Epithelial cell of prostate (primary cell): ENCODE measurements around the gene AMPD3.
A peak's percentile ranks its signal among the peaks of the same experiment; 100 is the strongest.

ENCODE experiments used
- DNase-seq: peaks from one replicate; pipeline ENCODE4 v3.0.0-alpha.2; 2011; ENCODE audit warnings: low read depth, low spot score
- H3K27ac ChIP-seq: fragments of 450-650 bp; 2 replicates; pipeline ENCODE4 v1.5.1; 2017; ENCODE audit warnings: mild to moderate bottlenecking

Gene AMPD3

GRCh38 chr11:10526974-10527918 is 72.2 kb downstream of the AMPD3 start:
- DNase-seq: peak; percentile 54
- H3K27ac ChIP-seq: peak overlapping the region; percentile 74

DNA sequence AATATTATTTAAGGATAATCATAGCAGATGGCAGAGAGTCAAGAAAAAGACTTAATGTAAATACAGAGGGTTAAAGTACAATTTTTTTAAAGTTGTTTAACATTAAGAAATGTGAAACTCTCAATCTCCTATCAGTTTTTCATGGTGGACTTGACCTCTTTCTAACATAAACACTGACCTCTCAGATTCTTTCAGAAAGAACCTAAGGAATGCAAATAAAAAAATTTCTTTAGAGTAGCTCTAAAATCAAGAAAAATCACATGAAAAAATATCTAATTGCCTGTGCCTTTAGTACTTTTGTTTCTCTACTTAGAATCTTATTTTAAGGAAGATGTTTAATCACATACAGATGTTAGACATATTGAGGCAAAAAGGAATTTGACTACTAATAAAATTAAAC is 73.1 kb downstream of the AMPD3 start:
- H3K27ac ChIP-seq: peak overlapping the region; percentile 74
- DNase-seq: no peak

DNA sequence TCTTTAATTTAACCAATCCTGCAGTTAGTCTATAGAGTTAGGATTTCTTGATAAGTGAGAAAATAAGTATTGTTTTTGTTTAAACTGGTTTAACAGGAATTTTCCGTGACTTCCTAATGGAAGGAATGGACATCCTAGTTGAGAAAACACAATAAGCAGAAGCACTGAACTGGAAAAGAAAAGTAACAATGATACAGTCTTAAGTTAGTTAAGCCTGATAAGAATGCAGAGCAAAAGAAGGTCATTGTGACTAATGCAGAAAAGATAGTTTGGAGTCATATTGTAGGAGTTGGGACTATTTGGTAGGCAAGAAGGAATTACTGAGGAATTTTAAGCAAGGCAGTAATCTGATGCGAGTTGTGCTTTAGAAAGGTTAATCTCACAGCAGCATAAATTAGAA is 74.2 kb downstream of the AMPD3 start:
- DNase-seq: no peak
- no peak overlapping the region for H3K27ac ChIP-seq

DNA sequence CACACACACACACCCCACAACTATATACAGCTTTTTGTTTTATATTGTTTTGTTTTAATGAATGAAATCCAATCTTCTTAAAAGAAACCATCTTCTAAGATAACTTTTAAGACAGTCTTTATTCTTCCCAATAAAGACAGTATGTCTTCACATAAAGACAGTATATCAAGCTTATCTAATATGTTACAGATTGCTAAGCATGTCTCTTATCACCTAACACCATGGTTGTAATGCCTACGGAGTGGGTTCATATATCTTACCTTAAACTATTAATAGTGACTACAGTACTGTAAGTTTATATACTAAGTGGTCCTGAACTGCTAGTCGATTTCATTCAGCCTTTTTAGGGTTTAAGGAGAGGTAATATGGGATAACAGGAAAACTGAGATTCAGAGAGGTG is 77.5 kb downstream of the AMPD3 start:
- DNase-seq: no peak
- no peak overlapping the region for H3K27ac ChIP-seq

DNA sequence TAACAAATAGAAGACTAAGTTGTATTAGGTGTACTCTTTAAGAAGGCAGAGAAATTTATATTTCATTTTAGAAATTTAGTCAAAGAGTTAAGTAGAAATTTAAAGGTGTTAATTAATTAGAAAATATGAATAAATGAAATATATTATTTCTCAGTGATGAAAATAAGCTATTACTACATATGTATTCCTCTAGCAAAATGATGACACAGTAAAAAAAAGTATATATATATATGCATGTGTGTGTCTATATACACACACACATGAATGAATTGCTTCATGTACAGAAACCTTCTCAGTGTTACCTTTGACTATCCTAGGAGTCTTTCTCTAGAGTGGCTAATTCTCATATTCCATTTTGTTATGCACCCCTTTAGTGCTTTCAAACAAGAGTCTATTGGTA is 78.3 kb downstream of the AMPD3 start:
- H3K27ac ChIP-seq: no peak overlapping the region
- DNase-seq: no peak

DNA sequence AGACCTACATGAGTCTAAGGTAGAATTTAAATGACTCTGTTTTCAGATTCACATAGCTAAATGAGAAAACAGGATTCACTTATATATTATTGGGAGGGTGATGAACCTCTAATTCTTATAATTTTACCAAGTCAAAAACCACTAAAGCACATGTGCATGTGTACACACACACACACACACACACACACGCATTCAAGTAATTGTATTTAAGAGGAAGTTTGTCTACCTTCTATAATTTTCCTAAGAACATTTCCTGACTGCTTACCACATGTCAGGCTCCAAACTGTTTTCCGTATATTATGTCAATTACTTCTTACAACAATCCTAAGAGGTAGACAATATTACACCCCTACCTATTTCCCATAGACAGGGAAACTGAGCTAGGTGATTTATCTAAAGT is 79.3 kb downstream of the AMPD3 start:
- no peak for DNase-seq
- H3K27ac ChIP-seq: no peak overlapping the region

DNA sequence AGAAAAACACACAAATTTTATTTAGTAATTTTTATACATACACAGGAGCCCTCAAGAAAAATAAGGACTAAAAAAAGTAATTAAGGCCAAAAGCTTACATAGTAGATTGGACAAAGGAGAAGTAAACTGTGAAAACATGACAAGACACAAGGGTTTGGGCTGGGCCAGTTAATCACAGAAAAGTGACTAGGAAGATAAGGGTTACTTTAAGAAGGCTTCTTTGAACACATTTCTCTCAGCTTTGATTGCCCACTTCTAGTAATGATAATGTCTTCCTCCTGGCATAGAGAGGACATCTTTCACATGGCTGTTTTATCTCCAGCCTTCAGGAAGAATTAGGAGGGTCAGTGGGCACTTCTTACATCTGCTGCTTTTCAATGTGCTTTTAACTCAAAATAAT is 82.5 kb downstream of the AMPD3 start:
- no peak for DNase-seq
- no peak overlapping the region for H3K27ac ChIP-seq

DNA sequence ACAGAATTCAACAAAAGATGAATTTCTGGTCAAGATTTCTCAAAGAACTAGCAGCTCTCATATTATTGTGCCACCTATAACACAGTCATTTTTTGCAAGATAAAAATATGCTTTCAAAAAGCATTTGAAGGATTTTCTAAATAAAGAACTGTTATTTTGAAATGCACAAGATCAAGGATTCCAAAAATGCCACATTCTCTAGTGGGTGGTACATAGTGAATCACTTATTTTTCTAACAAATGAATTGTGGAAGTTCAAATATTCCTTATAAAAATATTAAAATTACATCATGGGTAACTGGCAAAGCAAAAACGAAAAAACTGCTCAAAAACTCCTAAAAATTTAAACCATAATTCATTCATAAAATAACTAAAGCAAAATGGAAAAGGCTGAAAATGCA is 83.9 kb downstream of the AMPD3 start:
- DNase-seq: no peak

DNA sequence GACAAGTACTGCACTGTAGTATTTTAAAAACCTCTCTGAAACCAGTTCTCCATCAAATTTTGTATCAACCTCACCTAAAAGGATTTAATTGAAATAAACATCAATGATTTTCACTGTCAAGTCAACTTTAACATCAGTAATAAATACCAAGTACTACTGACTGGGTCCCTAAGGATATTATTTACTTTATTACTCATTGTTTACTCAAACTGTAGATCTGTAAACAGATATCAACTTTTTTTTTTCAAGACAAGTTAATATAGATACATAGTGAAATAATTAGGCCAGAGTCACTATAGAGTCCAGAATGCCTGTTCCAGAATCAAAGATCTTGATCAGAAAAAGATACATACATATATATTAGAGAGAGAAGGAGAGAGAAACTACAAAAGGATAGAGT is 84.3 kb downstream of the AMPD3 start:
- no peak for DNase-seq
- H3K27ac ChIP-seq: no peak overlapping the region

More for the DNA sequence above, 83.9 kb downstream of the AMPD3 start:
- no peak overlapping the region for H3K27ac ChIP-seq

DNA sequence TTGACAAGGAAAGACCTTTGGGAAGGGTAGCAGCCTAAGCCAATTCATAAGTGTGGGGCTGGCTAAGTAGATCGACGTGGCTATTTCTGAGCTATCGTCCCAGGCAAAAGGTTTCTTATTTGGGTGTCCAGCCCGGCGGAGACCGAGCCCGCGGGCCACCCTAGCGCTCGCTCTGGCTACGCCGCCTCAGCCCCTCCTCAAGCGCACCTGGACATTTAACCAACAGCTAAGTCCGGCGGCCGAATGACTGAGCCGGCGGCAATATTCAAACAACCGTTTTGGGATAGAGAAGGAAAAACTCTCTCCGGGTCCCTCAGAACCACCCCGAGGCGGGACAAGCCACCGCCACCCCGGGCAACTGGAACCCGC is 85.5 kb downstream of the AMPD3 start:
- DNase-seq: no peak
- H3K27ac ChIP-seq: peak overlapping the region; percentile 84

- peak within 1 kb of the TSS; percentile 84 for H3K27ac ChIP-seq
- peak; percentile 48 for DNase-seq
Measured at GRCh38 chr11:10540915-10541560, 86.0 kb downstream of the AMPD3 start, which contains the start of gene RNF141. Gene RNF141, minus strand, starts transcription at chr11:10541187. Its CDS starts 7,029 bp downstream, at chr11:10534158.

GRCh38 chr11:10541561-10541930 is 86.5 kb downstream of the AMPD3 start:
- no peak for DNase-seq
- H3K27ac ChIP-seq: peak overlapping the region; percentile 84

DNA sequence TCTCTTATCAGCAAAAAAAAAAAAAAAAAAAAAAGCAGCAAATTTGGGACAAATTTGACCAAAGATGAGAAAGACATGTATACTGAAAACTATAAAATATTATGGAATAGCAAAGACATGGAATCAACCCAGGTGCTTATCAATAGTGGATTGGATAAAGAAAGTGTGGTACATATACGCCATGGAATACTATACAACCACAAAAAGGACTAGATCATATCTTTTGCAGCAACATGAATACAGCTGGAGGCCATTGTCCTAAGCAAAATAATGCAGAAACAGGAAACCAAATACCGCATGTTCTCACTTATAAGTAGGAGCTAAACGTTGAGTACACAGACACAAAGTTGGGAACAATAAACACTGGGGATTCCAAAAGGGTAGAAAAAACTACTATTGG is 87.7 kb downstream of the AMPD3 start:
- no peak for DNase-seq
- H3K27ac ChIP-seq: no peak overlapping the region

- H3K27ac ChIP-seq: no peak overlapping the region
- DNase-seq: no peak
Measured at GRCh38 chr11:10543782-10544181, 88.7 kb downstream of the AMPD3 start.

GRCh38 chr11:10544491-10545465 is 89.7 kb downstream of the AMPD3 start:
- H3K27ac ChIP-seq: no peak overlapping the region
- no peak for DNase-seq

DNA sequence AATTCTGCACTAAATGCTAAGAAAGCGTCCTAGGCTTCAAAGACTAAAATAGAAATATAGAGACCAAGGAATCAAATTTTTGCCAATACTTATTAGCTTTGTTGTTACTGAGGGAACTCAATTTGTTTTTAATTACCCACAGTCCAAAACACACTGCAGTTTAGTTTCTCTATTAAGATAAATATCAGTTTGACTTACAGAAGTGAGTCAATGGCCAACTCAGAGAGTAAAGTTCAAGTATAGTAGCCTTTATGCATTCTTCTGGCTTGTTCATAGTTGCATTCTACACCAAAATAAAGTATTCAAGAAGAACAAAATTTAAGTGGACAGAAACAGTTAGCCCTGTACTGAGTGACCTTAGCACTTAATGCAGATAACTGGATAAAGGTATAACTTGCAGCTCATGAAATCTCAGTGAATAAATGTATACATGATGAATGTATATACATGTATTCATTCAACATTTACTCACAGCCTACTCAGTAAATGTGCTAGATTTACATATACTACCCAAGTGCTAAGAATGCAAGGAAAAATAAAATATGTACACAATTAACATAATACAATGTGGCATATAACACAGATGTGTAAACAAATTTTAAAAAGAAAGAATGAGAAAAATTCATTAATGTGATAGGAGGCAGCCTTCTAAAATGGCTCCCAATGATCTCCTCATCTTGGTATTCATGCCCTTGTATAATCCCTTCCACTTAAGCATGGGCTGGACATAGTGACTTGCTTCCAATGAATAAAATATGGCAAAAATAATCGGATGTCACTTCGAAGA is 95.6 kb downstream of the AMPD3 start:
- H3K27ac ChIP-seq: no peak overlapping the region
- DNase-seq: no peak

GRCh38 chr11:10551290-10551592 is 96.2 kb downstream of the AMPD3 start:
- no peak overlapping the region for H3K27ac ChIP-seq
- no peak for DNase-seq

DNA sequence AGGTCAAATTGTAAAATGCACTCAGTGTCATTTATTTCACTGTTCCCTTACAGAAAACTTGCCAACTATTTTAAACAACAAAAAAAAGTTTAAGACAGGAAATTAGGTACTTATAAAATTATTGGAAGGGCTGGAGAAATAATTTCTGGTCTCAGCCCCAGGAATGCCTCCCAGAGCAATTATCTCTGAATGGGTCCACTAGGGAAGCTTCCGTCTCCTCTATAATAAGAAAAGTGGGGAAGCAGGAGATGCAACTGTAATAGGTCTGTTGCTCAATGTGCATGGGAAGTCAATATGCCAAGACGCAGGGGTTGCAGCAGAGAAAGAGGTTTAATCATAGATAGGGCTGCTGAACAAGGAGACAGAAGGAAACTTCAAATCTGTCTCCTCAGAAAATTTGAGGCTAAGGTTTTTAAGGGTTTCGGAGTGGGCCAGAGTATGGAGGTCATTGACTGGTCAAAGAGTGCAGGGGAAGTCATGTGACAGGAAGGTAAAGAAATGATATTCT is 96.8 kb downstream of the AMPD3 start:
- H3K27ac ChIP-seq: no peak overlapping the region
- DNase-seq: no peak

DNA sequence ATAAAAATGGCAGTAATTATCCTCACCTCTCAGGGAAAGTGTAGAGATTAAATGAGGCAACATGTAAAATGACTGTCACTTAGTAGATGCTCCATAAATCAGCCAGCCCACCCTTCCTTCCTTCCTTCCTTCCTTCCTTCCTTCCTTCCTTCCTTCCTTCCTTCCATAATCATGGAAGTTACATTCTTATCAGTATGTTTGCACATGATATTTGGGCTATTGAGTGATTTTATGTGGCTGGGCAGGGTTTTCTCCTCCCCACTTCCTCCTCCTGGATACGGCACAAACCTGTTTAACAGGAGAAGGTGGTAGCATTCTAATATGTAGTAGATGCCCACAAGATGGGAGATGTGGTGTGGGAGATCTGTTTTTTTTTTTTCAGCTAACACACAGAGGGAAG is 101.5 kb downstream of the AMPD3 start:
- H3K27ac ChIP-seq: no peak overlapping the region
- no peak for DNase-seq
